IMR-90 (cell line): ENCODE measurements around the gene PTPN3. TPM values are rescaled to one million over a fixed set of nuclear protein-coding genes. Genes with fewer than 3 reads are reported as not detected.

ENCODE experiments used
- ATAC-seq: fragments of 200-7000 bp; cut with Tn5 transposase; 2 replicates; pipeline ENCODE4 v1.9.1; 2020; ENCODE audit warnings: low read depth, mild to moderate bottlenecking, moderate library complexity
- BruUV-seq: library from RNA; stranded (reverse); fragments of 400-500 nt; replicated peaks from 2 replicates; lab custom pipeline; 2021; lab: Mats Ljungman, UMichigan
- CTCF ChIA-PET: fragments of 300-600 bp; formaldehyde crosslinking; extraction: SDS; loops from one replicate; lab custom pipeline; 2021; ENCODE audit warnings: antibody characterized with exemption; lab: Yijun Ruan, JAX
- POLR2A ChIA-PET: fragments of 300-600 bp; sonication (Branson Sonifier 250); formaldehyde crosslinking; loops from one replicate; lab custom pipeline; 2022; ENCODE audit warnings: antibody characterized with exemption; ENCODE audit not compliant: unreplicated experiment; lab: Charles Lee
- DNase-seq: peaks from one replicate; pipeline ENCODE4 v3.0.0; 2013
- H2AFZ ChIP-seq: replicated peaks from 2 replicates; pipeline ENCODE3; 2013; ENCODE audit warnings: low read length, mild to moderate bottlenecking; ENCODE audit not compliant: poor library complexity
- H2AK5ac ChIP-seq: 2 replicates; pipeline ENCODE4 v1.6.1; 2013; ENCODE audit warnings: low read depth, low read length, inconsistent platforms
- H2AK9ac ChIP-seq: replicated peaks from 2 replicates; pipeline ENCODE3; 2013; ENCODE audit warnings: mild to moderate bottlenecking, low read depth, low read length, moderate library complexity; ENCODE audit not compliant: poor library complexity
- H2BK120ac ChIP-seq: 2 replicates; pipeline ENCODE4 v1.6.1; 2013; ENCODE audit warnings: low read depth, low read length, inconsistent platforms
- H2BK15ac ChIP-seq: 3 replicates; pipeline ENCODE4 v1.6.1; 2013; ENCODE audit warnings: low read depth, low read length, inconsistent platforms
- H2BK20ac ChIP-seq: 2 replicates; pipeline ENCODE4 v1.6.1; 2013; ENCODE audit warnings: low read depth, mild to moderate bottlenecking, inconsistent platforms, low read length, moderate library complexity
- H2BK5ac ChIP-seq: 2 replicates; pipeline ENCODE4 v1.6.1; 2013; ENCODE audit warnings: mild to moderate bottlenecking, low read depth, low read length, inconsistent platforms; ENCODE audit not compliant: poor library complexity, severe bottlenecking
- H3K14ac ChIP-seq: replicated peaks from 2 replicates; pipeline ENCODE4 v1.6.1; 2013; ENCODE audit warnings: low read depth, low read length, inconsistent platforms
- H3K18ac ChIP-seq: 2 replicates; pipeline ENCODE4 v1.6.1; 2013; ENCODE audit warnings: low read depth, low read length, control low read depth
- H3K23ac ChIP-seq: 2 replicates; pipeline ENCODE4 v1.6.1; 2013; ENCODE audit warnings: low read depth, low read length, inconsistent platforms
- H3K27ac ChIP-seq: 2 replicates; pipeline ENCODE4 v1.5.1; 2013; ENCODE audit warnings: mild to moderate bottlenecking, control low read depth, low read length; ENCODE audit not compliant: insufficient read depth
- H3K27me3 ChIP-seq: 2 replicates; pipeline ENCODE4 v1.6.1; 2013; ENCODE audit warnings: low read length; ENCODE audit not compliant: control insufficient read depth, insufficient read depth
- H3K36me3 ChIP-seq: 2 replicates; pipeline ENCODE4 v1.6.1; 2013; ENCODE audit warnings: low read length, mixed read lengths; ENCODE audit not compliant: control insufficient read depth, insufficient read depth
- H3K4ac ChIP-seq: 2 replicates; pipeline ENCODE4 v1.6.1; 2013; ENCODE audit warnings: low read depth, low read length, inconsistent platforms
- H3K4me1 ChIP-seq: 2 replicates; pipeline ENCODE4 v1.6.1; 2013; ENCODE audit warnings: low read length, mixed read lengths; ENCODE audit not compliant: control insufficient read depth, insufficient read depth
- H3K4me2 ChIP-seq: 2 replicates; pipeline ENCODE4 v1.6.1; 2013; ENCODE audit warnings: low read depth, mild to moderate bottlenecking, control low read depth, low read length, moderate library complexity
- H3K4me3 ChIP-seq: 2 replicates; pipeline ENCODE4 v1.5.1; 2013; ENCODE audit warnings: low read depth, mild to moderate bottlenecking, control low read depth, low read length, moderate library complexity; ENCODE audit not compliant: insufficient read depth
- H3K56ac ChIP-seq: 2 replicates; pipeline ENCODE4 v1.6.1; 2013; ENCODE audit warnings: low read length, inconsistent platforms; ENCODE audit not compliant: insufficient read depth; ENCODE audit errors: extremely low read depth
- H3K79me1 ChIP-seq, 2 experiments: 2 replicates each; pipeline ENCODE4 v1.6.1; 2013; ENCODE audit warnings: low read length in 2 of 2, inconsistent platforms in 1 of 2, low read depth in 1 of 2
- H3K9ac ChIP-seq: 2 replicates; pipeline ENCODE4 v1.6.1; 2013; ENCODE audit warnings: low read depth, low read length, control low read depth
- H3K9me1 ChIP-seq: 2 replicates; pipeline ENCODE4 v1.6.1; 2013; ENCODE audit warnings: low read length, inconsistent platforms; ENCODE audit not compliant: insufficient read depth
- H3K9me3 ChIP-seq: 2 replicates; pipeline ENCODE4 v1.6.1; 2013; ENCODE audit warnings: low read length; ENCODE audit not compliant: control insufficient read depth, insufficient read depth
- H4K20me1 ChIP-seq: 2 replicates; pipeline ENCODE4 v1.6.1; 2013; ENCODE audit warnings: low read length, inconsistent platforms; ENCODE audit not compliant: insufficient read depth
- H4K5ac ChIP-seq: 2 replicates; pipeline ENCODE4 v1.6.1; 2013; ENCODE audit warnings: mild to moderate bottlenecking, low read depth, low read length, control low read depth
- H4K8ac ChIP-seq, 2 experiments: 2 replicates each; pipeline ENCODE4 v1.6.1; 2013; ENCODE audit warnings: low read depth in 2 of 2, low read length in 2 of 2, control low read depth in 1 of 2, inconsistent platforms in 1 of 2
- H4K91ac ChIP-seq: 2 replicates; pipeline ENCODE4 v1.6.1; 2013; ENCODE audit warnings: low read depth, low read length, inconsistent platforms; ENCODE audit not compliant: insufficient read depth
- BHLHE40 ChIP-seq: fragments of 150-350 bp; IDR thresholded peaks from 2 replicates; pipeline ENCODE4 v1.6.1; 2016; ENCODE audit warnings: mild to moderate bottlenecking, low read depth, low read length
- CEBPB ChIP-seq: IDR thresholded peaks from 2 replicates; pipeline ENCODE4 v1.6.1; 2012; ENCODE audit warnings: low read depth, low read length, improper control_type of control experiment
- CHD1 ChIP-seq: IDR thresholded peaks from 2 replicates; pipeline ENCODE4 v1.6.1; 2012; ENCODE audit warnings: low read depth, low read length, improper control_type of control experiment
- CTCF ChIP-seq: conservative IDR thresholded peaks from 2 replicates; pipeline ENCODE4 v1.5.1; 2012; ENCODE audit warnings: mild to moderate bottlenecking, low read depth, low read length, improper control_type of control experiment
- FOS ChIP-seq: fragments of 150-350 bp; IDR thresholded peaks from 2 replicates; pipeline ENCODE4 v1.6.1; 2016; ENCODE audit warnings: low read depth, low read length
- MAFK ChIP-seq: IDR thresholded peaks from 2 replicates; pipeline ENCODE4 v1.6.1; 2012; ENCODE audit warnings: low read depth, low read length, improper control_type of control experiment
- MAZ ChIP-seq: IDR thresholded peaks from 2 replicates; pipeline ENCODE4 v1.6.1; 2012; ENCODE audit warnings: low read depth, mild to moderate bottlenecking, low read length, improper control_type of control experiment, moderate library complexity, borderline replicate concordance
- MXI1 ChIP-seq: IDR thresholded peaks from 2 replicates; pipeline ENCODE4 v1.6.1; 2012; ENCODE audit warnings: low read depth, mild to moderate bottlenecking, low read length, moderate library complexity, borderline replicate concordance
- NFE2L2 ChIP-seq: fragments of 150-350 bp; IDR thresholded peaks from 2 replicates; pipeline ENCODE4 v1.6.1; 2016; ENCODE audit warnings: low read depth, mild to moderate bottlenecking, low read length
- POLR2A ChIP-seq: IDR thresholded peaks from 2 replicates; pipeline ENCODE4 v1.6.1; 2012; ENCODE audit warnings: mild to moderate bottlenecking, low read depth, low read length
- RAD21 ChIP-seq: IDR thresholded peaks from 2 replicates; pipeline ENCODE4 v1.6.1; 2012; ENCODE audit warnings: low read length, improper control_type of control experiment
- RCOR1 ChIP-seq: IDR thresholded peaks from 2 replicates; pipeline ENCODE4 v1.6.1; 2012; ENCODE audit warnings: mild to moderate bottlenecking, low read length, improper control_type of control experiment; ENCODE audit not compliant: insufficient replicate concordance
- RFX5 ChIP-seq: IDR thresholded peaks from 2 replicates; pipeline ENCODE4 v1.8.0; 2012; ENCODE audit warnings: low read depth, mild to moderate bottlenecking, low read length, moderate library complexity
- SMC3 ChIP-seq: fragments of 150-350 bp; IDR thresholded peaks from 2 replicates; pipeline ENCODE4 v1.6.1; 2016; ENCODE audit warnings: low read depth, mild to moderate bottlenecking, antibody characterized with exemption, low read length, moderate library complexity
- WGBS, 2 experiments: methylation state at CpG; one replicate each; pipeline versions ENCODE4 v1.1.5 to v1.1.7; 2013; ENCODE audit warnings: missing lambda C conversion rate in 2 of 2; ENCODE audit not compliant: insufficient read length in 1 of 2; ENCODE audit errors: extremely low coverage in 2 of 2; 5-methylcytosine and 5-hydroxymethylcytosine counted together
- dilution Hi-C: fragments of 300-500 bp; cut with HindIII; formaldehyde crosslinking; loops from one replicate; pipeline ENCODE4 v1.14.3; 2018; ENCODE audit warnings: low sequenced_read_pairs; ENCODE audit not compliant: unreplicated experiment
- in situ Hi-C: fragments of 300-500 bp; cut with MboI; formaldehyde crosslinking; loops from 3 replicates; pipeline ENCODE4 v1.14.3; 2019; ENCODE audit warnings: low sequenced_read_pairs, inconsistent platforms, mixed read lengths
- intact Hi-C: fragments of 100-400 bp; cut with micrococcal nuclease; formaldehyde crosslinking; loops from 2 replicates; pipeline ENCODE4 v1.10.0; 2022
- polyA plus RNA-seq, 3 experiments: library from polyadenylated mRNA; depleted of rRNA; stranded (reverse); fragments of >200 nt; gene quantifications; 2 replicates each; pipeline ENCODE4 v1.2.3, GENCODE V29; 2012; ENCODE audit warnings: low replicate concordance in 1 of 3
- total RNA-seq: library from RNA; depleted of rRNA; stranded (reverse); fragments of >200 nt; gene quantifications from 2 replicates; pipeline ENCODE4 v1.2.3, GENCODE V29; 2012
- TF ChIP-seq, protein P1 (sequence below): fragments of 150-350 bp; IDR thresholded peaks from 2 replicates; pipeline ENCODE4 v1.6.1; 2017; ENCODE audit warnings: mild to moderate bottlenecking, antibody characterized with exemption, low read length, low read depth
- TF ChIP-seq, protein P2 (sequence below): fragments of 150-350 bp; IDR thresholded peaks from 2 replicates; pipeline ENCODE4 v1.6.1; 2016; ENCODE audit warnings: low read depth, mild to moderate bottlenecking, low read length, moderate library complexity, borderline replicate concordance

PTPN3 gene
- total and polyA plus RNA-seq, 2 of the 4 experiments (the other 2 are of a cell fraction) = 0.72 to 0.89 TPM

GRCh38 chr9:109422641-109423040, 75.5 kb downstream of the PTPN3 start:
- BruUV-seq = no TSS peak
- POLR2A ChIA-PET = no interaction called here

More at GRCh38 chr9:109422641-109423040, 75.5 kb downstream of the PTPN3 start:
- CTCF ChIA-PET = no interaction called here
- H3K4me2 ChIP-seq = no peak overlapping the region
- intact Hi-C loops = no loop called here
- H3K9me3 ChIP-seq = no peaks in the 10 kb centered on the region
- H2BK20ac ChIP-seq = no peak overlapping the region
- no CpG with 5 or more reads among the region's 7 CpGs for WGBS, 2 experiments
- DNase-seq = no peak
- H3K23ac ChIP-seq = no peak overlapping the region
- no peak overlapping the region for H4K91ac ChIP-seq
- no peak overlapping the region for H2BK120ac ChIP-seq
- in situ Hi-C loops = no loop called here
- H3K4me1 ChIP-seq = no peaks in the 10 kb centered on the region
- H3K9ac ChIP-seq = no peak overlapping the region
- H3K4me3 ChIP-seq = no peak overlapping the region
- H3K56ac ChIP-seq = no peak overlapping the region
- no peak overlapping the region for H4K8ac ChIP-seq
- H4K20me1 ChIP-seq = no peaks in the 10 kb centered on the region
- TF ChIP-seq MAFK = no peak
- no peak for TF ChIP-seq FOS
- TF ChIP-seq RCOR1 = no peak
- TF ChIP-seq CHD1 = no peak
- TF ChIP-seq SMC3 = no peak
- no peak for TF ChIP-seq POLR2A
- TF ChIP-seq RAD21 = no peak
- no peak for TF ChIP-seq CTCF
- TF ChIP-seq, protein P1, sequence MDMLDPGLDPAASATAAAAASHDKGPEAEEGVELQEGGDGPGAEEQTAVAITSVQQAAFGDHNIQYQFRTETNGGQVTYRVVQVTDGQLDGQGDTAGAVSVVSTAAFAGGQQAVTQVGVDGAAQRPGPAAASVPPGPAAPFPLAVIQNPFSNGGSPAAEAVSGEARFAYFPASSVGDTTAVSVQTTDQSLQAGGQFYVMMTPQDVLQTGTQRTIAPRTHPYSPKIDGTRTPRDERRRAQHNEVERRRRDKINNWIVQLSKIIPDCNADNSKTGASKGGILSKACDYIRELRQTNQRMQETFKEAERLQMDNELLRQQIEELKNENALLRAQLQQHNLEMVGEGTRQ = no peak
- no peak for TF ChIP-seq MAZ
- no peak for TF ChIP-seq MXI1
- TF ChIP-seq, protein P2, sequence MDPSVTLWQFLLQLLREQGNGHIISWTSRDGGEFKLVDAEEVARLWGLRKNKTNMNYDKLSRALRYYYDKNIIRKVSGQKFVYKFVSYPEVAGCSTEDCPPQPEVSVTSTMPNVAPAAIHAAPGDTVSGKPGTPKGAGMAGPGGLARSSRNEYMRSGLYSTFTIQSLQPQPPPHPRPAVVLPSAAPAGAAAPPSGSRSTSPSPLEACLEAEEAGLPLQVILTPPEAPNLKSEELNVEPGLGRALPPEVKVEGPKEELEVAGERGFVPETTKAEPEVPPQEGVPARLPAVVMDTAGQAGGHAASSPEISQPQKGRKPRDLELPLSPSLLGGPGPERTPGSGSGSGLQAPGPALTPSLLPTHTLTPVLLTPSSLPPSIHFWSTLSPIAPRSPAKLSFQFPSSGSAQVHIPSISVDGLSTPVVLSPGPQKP = no peak
- no peak for TF ChIP-seq NFE2L2
- TF ChIP-seq RFX5 = no peak
- no peak for TF ChIP-seq CEBPB
- TF ChIP-seq BHLHE40 = no peak
- no peak overlapping the region for H2BK5ac ChIP-seq
- no peak overlapping the region for H3K27ac ChIP-seq
- H3K4ac ChIP-seq = no peak overlapping the region
- peaks cover 4% of the 10 kb centered on the region for H3K36me3 ChIP-seq
- dilution Hi-C loops = no loop called here
- no peaks in the 10 kb centered on the region for H3K79me1 ChIP-seq
- H4K5ac ChIP-seq = no peak overlapping the region
- no peak for ATAC-seq
- H3K9me1 ChIP-seq = no peaks in the 10 kb centered on the region
- H2BK15ac ChIP-seq = no peak overlapping the region
- H2AK9ac ChIP-seq = no peak overlapping the region
- no peak overlapping the region for H2AK5ac ChIP-seq
- H2AFZ ChIP-seq = no peak overlapping the region
- H3K27me3 ChIP-seq = no peaks in the 10 kb centered on the region
- no peak overlapping the region for H3K14ac ChIP-seq
- H3K18ac ChIP-seq = no peak overlapping the region
